SU-DHL-6 (cell line): ENCODE data around the gene GDF10.

ENCODE experiments used
- H2AFZ ChIP-seq: fragments of 200-600 bp; sonication (generic); 2 replicates; pipeline ENCODE4 v1.6.1; 2014; ENCODE audit warnings: low read depth, mild to moderate bottlenecking, moderate library complexity, mixed read lengths, antibody characterized with exemption, low read length; ENCODE audit not compliant: severe bottlenecking
- H3F3A ChIP-seq: fragments of 200-600 bp; shearing (Covaris generic); 2 replicates; pipeline ENCODE4 v1.6.0; 2016; ENCODE audit warnings: antibody characterized with exemption, mild to moderate bottlenecking; ENCODE audit not compliant: insufficient read depth
- H3K27ac ChIP-seq: fragments of 200-600 bp; sonication (generic); 2 replicates; pipeline ENCODE4 v1.5.1; 2016; ENCODE audit warnings: low read depth, mild to moderate bottlenecking, low read length, moderate library complexity, mixed read lengths
- H3K27me3 ChIP-seq: fragments of 200-600 bp; sonication (generic), shearing (Covaris generic); 2 replicates; pipeline ENCODE4 v1.6.0; 2014; ENCODE audit warnings: mild to moderate bottlenecking, low read length
- H3K36me3 ChIP-seq: fragments of 200-600 bp; sonication (generic); 2 replicates; pipeline ENCODE4 v1.6.1; 2014; ENCODE audit warnings: mild to moderate bottlenecking, low read length, mixed read lengths
- H3K4me2 ChIP-seq: fragments of 300-600, 200-600 bp; shearing (Covaris generic), sonication (generic); 2 replicates; pipeline ENCODE4 v1.6.0; 2014; ENCODE audit warnings: low read length, low read depth, mild to moderate bottlenecking; ENCODE audit not compliant: poor library complexity, severe bottlenecking
- H3K4me3 ChIP-seq: fragments of 200-600 bp; sonication (generic); 2 replicates; pipeline ENCODE4 v1.5.1; 2014; ENCODE audit warnings: antibody characterized with exemption, low read length, mild to moderate bottlenecking, mixed read lengths; ENCODE audit not compliant: insufficient read depth, poor library complexity, severe bottlenecking
- H3K79me2 ChIP-seq: fragments of 200-600 bp; sonication (generic); 2 replicates; pipeline ENCODE4 v1.6.1; 2014; ENCODE audit warnings: mild to moderate bottlenecking, low read length, moderate library complexity; ENCODE audit not compliant: insufficient read depth
- H3K9ac ChIP-seq: fragments of 200-600 bp; sonication (generic); 2 replicates; pipeline ENCODE4 v1.7.0; 2014; ENCODE audit warnings: mild to moderate bottlenecking, low read length
- H3K9me2 ChIP-seq: fragments of 200-600 bp; sonication (generic); replicated peaks from 2 replicates; pipeline ENCODE4 v1.6.1; 2014; ENCODE audit warnings: low read length; ENCODE audit not compliant: insufficient read depth
- H3K9me3 ChIP-seq: fragments of 200-600 bp; sonication (generic); 2 replicates; pipeline ENCODE4 v1.6.1; 2014; ENCODE audit warnings: low read length, mixed read lengths; ENCODE audit not compliant: insufficient read depth
- H4K20me1 ChIP-seq: fragments of 200-600 bp; sonication (generic); 2 replicates; pipeline ENCODE4 v1.6.1; 2014; ENCODE audit warnings: low read depth, mild to moderate bottlenecking, antibody characterized with exemption, low read length, moderate library complexity, mixed read lengths
- EZH2phosphoT487 ChIP-seq: fragments of 200-600 bp; sonication (generic), shearing (Covaris generic); conservative IDR thresholded peaks from 2 replicates; pipeline ENCODE4 v1.6.1; 2018; ENCODE audit warnings: mild to moderate bottlenecking, antibody characterized with exemption, low read length, moderate library complexity, mixed read lengths
- TF ChIP-seq, protein P1 (sequence below): fragments of 200-600 bp; sonication (generic); IDR thresholded peaks from one replicate; pipeline ENCODE4 v1.5.1; 2017; ENCODE audit warnings: antibody characterized with exemption, mild to moderate bottlenecking, low read length, moderate library complexity; ENCODE audit not compliant: insufficient read depth, poor library complexity, severe bottlenecking

The GDF10 gene

DNA sequence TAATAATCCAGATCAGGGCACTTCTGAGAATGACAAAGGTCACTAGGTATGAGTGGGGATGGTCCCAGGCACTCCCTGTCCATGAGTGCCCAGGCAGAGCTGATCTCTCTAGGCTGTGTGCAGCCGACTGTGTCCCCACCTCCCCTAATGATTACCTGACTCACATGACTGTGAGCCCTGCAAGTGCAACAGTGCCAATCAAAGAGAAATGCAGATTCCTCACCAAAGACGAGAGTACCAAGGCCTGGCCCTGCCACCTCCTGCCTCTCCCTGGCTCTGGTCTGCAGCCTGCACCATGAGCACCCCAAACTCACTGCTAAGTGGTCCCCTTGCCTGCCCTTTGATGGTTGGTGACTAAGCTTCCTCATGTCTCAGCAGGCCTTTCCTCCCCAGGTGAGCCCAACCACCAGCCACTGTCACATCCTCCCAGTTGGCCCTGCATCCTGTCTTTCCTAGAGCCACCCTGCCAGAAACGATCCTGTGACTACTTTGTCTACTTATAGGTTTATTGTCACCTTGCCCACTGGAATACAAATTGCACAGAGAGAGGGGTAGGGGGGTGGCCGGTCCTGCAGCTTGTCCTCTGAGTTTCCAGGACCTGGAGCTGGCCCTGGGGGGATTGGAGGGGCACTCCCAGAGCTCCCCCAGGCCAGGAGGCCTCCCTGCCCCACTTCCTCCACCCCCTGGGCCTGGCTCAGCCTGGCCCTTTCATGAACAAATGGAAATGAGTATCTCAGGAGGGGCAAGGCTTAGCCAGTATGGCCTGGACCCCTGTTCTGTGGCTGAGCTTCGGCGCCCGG is 22.4 kb upstream of the GDF10 start:
- no peaks in the 10 kb centered on the region for H3K9me2 ChIP-seq

GRCh38 chr10:47278152-47278473 is 21.9 kb upstream of the GDF10 start:
- no peak overlapping the region for H3K9ac ChIP-seq
- no peaks in the 10 kb centered on the region for H3K36me3 ChIP-seq
- H3K4me3 ChIP-seq: no peak overlapping the region
- no peaks in the 10 kb centered on the region for H3F3A ChIP-seq
- H3K4me2 ChIP-seq: no peak overlapping the region
- H3K9me3 ChIP-seq: no peaks in the 10 kb centered on the region
- H3K9me2 ChIP-seq: no peaks in the 10 kb centered on the region
- H3K79me2 ChIP-seq: no peaks in the 10 kb centered on the region
- no peak overlapping the region for H3K27ac ChIP-seq
- H4K20me1 ChIP-seq: no peaks in the 10 kb centered on the region
- no peak for TF ChIP-seq EZH2phosphoT487
- TF ChIP-seq, protein P1, sequence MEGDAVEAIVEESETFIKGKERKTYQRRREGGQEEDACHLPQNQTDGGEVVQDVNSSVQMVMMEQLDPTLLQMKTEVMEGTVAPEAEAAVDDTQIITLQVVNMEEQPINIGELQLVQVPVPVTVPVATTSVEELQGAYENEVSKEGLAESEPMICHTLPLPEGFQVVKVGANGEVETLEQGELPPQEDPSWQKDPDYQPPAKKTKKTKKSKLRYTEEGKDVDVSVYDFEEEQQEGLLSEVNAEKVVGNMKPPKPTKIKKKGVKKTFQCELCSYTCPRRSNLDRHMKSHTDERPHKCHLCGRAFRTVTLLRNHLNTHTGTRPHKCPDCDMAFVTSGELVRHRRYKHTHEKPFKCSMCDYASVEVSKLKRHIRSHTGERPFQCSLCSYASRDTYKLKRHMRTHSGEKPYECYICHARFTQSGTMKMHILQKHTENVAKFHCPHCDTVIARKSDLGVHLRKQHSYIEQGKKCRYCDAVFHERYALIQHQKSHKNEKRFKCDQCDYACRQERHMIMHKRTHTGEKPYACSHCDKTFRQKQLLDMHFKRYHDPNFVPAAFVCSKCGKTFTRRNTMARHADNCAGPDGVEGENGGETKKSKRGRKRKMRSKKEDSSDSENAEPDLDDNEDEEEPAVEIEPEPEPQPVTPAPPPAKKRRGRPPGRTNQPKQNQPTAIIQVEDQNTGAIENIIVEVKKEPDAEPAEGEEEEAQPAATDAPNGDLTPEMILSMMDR: no peak
- no peak overlapping the region for H2AFZ ChIP-seq
- H3K27me3 ChIP-seq: no peaks in the 10 kb centered on the region

More for the DNA sequence above, 22.4 kb upstream of the GDF10 start:
- Histone ChIP-seq H3K9me3 (no peaks in the 10 kb centered on the region), H3K36me3 (no peaks in the 10 kb centered on the region), H3K4me2 (no peak overlapping the region), H3K27ac (no peak overlapping the region), H3K4me3 (no peak overlapping the region), H3K79me2 (no peaks in the 10 kb centered on the region), H3K9ac (no peak overlapping the region), H3K27me3 (no peaks in the 10 kb centered on the region), H3F3A (no peaks in the 10 kb centered on the region), H2AFZ (no peak overlapping the region), H4K20me1 (no peaks in the 10 kb centered on the region)
- TF ChIP-seq, protein P1: no peak
- no peak for TF ChIP-seq EZH2phosphoT487

DNA sequence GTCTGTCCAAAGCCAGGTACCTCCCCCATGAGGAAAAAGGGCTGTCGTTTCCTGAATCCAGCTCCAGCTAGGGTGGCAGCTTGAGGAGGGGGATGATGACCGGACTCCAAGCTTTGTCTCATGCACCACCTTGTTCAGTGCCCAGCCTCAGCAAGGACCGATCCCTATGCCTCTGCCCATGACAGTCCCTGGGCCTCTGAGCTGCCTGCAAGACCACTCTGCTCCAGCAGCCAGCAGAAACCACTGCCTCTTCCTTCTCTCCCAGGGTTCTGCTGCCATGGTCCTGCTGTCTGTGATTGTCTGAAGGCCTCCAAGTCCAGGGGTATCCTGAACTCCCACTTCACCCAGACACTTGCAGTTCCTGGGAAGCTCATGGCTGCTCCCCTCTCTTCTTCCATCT is 21.3 kb upstream of the GDF10 start:
- Histone ChIP-seq H2AFZ (no peak overlapping the region), H3K9me3 (no peaks in the 10 kb centered on the region), H3K4me3 (no peak overlapping the region), H4K20me1 (no peaks in the 10 kb centered on the region), H3K4me2 (no peak overlapping the region), H3F3A (no peaks in the 10 kb centered on the region), H3K36me3 (no peaks in the 10 kb centered on the region), H3K9me2 (no peaks in the 10 kb centered on the region), H3K27ac (no peak overlapping the region), H3K27me3 (no peaks in the 10 kb centered on the region), H3K79me2 (no peaks in the 10 kb centered on the region), H3K9ac (no peak overlapping the region)
- TF ChIP-seq, protein P1: no peak
